ENCODE results near the gene COX5A. TPM values are rescaled to one million over a fixed set of nuclear protein-coding genes. Genes with fewer than 3 reads are reported as not detected.

The COX5A gene
- total and polyA plus RNA-seq, 2 of the 4 experiments (the other 2 are of a cell fraction): 39.8 to 141 TPM

GRCh38 chr15:74896316-74896715 is 41.6 kb downstream of the COX5A start:
- no peak overlapping the region for H2BK5ac ChIP-seq (ENCODE audit: low read depth, low read length, poor library complexity, severe bottlenecking)
- ChIA-PET POLR2A (ENCODE audit: unreplicated experiment) (interaction anchor here (0.6 kb wide), 1 partner anchor 11 kb away, joined by 3 read pairs; the partner anchor contains the start of gene FAM219B), CTCF (no interaction called here)
- H3K14ac ChIP-seq (replicated peaks; ENCODE audit: low read depth, low read length): no peak overlapping the region
- H2BK20ac ChIP-seq (ENCODE audit: low read depth, low read length): no peak overlapping the region
- H3K9ac ChIP-seq (ENCODE audit: low read depth, low read length): no peak overlapping the region
- H3K4me2 ChIP-seq (ENCODE audit: low read depth, low read length): no peak overlapping the region
- no peak overlapping the region for H2AK9ac ChIP-seq (replicated peaks; ENCODE audit: low read depth, low read length, poor library complexity)
- H3K18ac ChIP-seq (ENCODE audit: low read depth, low read length): no peak overlapping the region
- no peak overlapping the region for H3K4me3 ChIP-seq (ENCODE audit: insufficient read depth, low read depth, low read length)
- H3K9me1 ChIP-seq (ENCODE audit: insufficient read depth, low read length): peaks cover 20% of the 10 kb centered on the region
- no peak overlapping the region for H2BK120ac ChIP-seq (ENCODE audit: low read depth, low read length)
- H3K4ac ChIP-seq (ENCODE audit: low read depth, low read length): no peak overlapping the region
- H3K27ac ChIP-seq (ENCODE audit: insufficient read depth, low read length): no peak overlapping the region
- no peak overlapping the region for H2AFZ ChIP-seq (replicated peaks; ENCODE audit: low read length, poor library complexity)
- DNase-seq (no peak), ATAC-seq (ENCODE audit: low read depth) (no peak)
- no peaks in the 10 kb centered on the region for H3K27me3 ChIP-seq (ENCODE audit: control insufficient read depth, insufficient read depth, low read length)
- WGBS, 2 experiments (ENCODE audit: extremely low coverage in 2 of 2, insufficient read length in 1 of 2): 100% methylated on average over 1 of the region's 3 CpGs; no CpG with 5 or more reads in 1 of the 2 experiments
- H3K36me3 ChIP-seq (ENCODE audit: control insufficient read depth, insufficient read depth, low read length): peaks cover 57% of the 10 kb centered on the region
- H2AK5ac ChIP-seq (ENCODE audit: low read depth, low read length): no peak overlapping the region
- no peak overlapping the region for H4K91ac ChIP-seq (ENCODE audit: insufficient read depth, low read depth, low read length)
- dilution Hi-C loops (cut with HindIII; ENCODE audit: low sequenced_read_pairs, unreplicated experiment) (no loop called here), in situ Hi-C loops (cut with MboI; ENCODE audit: low sequenced_read_pairs) (no loop called here), intact Hi-C loops (cut with micrococcal nuclease) (no loop called here)
- H4K5ac ChIP-seq (ENCODE audit: low read depth, low read length): no peak overlapping the region
- BruUV-seq (replicated peaks): no TSS peak
- no peak overlapping the region for H4K8ac ChIP-seq (ENCODE audit: low read depth in 2 of 2, low read length in 2 of 2)
- peaks cover 1% of the 10 kb centered on the region; the same call in 1 of the 2 replicates for H4K20me1 ChIP-seq (ENCODE audit: insufficient read depth, low read length)
- TF ChIP-seq CHD1 (IDR thresholded peaks at IDR 0.05; ENCODE audit: low read depth, low read length) (no peak), RAD21 (IDR thresholded peaks at IDR 0.05; ENCODE audit: low read length) (no peak), CEBPB (IDR thresholded peaks at IDR 0.05; ENCODE audit: low read depth, low read length) (no peak), RFX5 (IDR thresholded peaks at IDR 0.05; ENCODE audit: low read depth, low read length) (no peak), BHLHE40 (IDR thresholded peaks at IDR 0.05; ENCODE audit: low read depth, low read length) (no peak), RCOR1 (IDR thresholded peaks at IDR 0.05; ENCODE audit: insufficient replicate concordance, low read length) (no peak), NFE2L2 (IDR thresholded peaks at IDR 0.05; ENCODE audit: low read depth, low read length) (no peak), MAZ (IDR thresholded peaks at IDR 0.05; ENCODE audit: borderline replicate concordance, low read depth, low read length) (no peak), MXI1 (IDR thresholded peaks at IDR 0.05; ENCODE audit: borderline replicate concordance, low read depth, low read length) (no peak), SMC3 (IDR thresholded peaks at IDR 0.05; ENCODE audit: low read depth, low read length) (no peak), POLR2A (IDR thresholded peaks at IDR 0.05; ENCODE audit: low read depth, low read length) (no peak), MAFK (IDR thresholded peaks at IDR 0.05; ENCODE audit: low read depth, low read length) (no peak), CTCF (conservative IDR thresholded peaks at IDR 0.05; ENCODE audit: low read depth, low read length) (no peak), FOS (IDR thresholded peaks at IDR 0.05; ENCODE audit: low read depth, low read length) (no peak), USF2 (IDR thresholded peaks at IDR 0.05; ENCODE audit: low read depth, low read length) (no peak)
- TF ChIP-seq, protein P1, sequence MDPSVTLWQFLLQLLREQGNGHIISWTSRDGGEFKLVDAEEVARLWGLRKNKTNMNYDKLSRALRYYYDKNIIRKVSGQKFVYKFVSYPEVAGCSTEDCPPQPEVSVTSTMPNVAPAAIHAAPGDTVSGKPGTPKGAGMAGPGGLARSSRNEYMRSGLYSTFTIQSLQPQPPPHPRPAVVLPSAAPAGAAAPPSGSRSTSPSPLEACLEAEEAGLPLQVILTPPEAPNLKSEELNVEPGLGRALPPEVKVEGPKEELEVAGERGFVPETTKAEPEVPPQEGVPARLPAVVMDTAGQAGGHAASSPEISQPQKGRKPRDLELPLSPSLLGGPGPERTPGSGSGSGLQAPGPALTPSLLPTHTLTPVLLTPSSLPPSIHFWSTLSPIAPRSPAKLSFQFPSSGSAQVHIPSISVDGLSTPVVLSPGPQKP (IDR thresholded peaks at IDR 0.05; ENCODE audit: borderline replicate concordance, low read depth, low read length): no peak
- H3K79me1 ChIP-seq (ENCODE audit: low read depth in 1 of 2, low read length in 2 of 2): peaks cover 15 to 38% of the 10 kb centered on the region in 2 experiments; a peak in 2 of 4 replicates
- H2BK15ac ChIP-seq (ENCODE audit: low read depth, low read length): no peak overlapping the region
- H3K23ac ChIP-seq (ENCODE audit: low read depth, low read length): no peak overlapping the region
- no peak overlapping the region for H3K56ac ChIP-seq (ENCODE audit: extremely low read depth, insufficient read depth, low read length)
- H3K9me3 ChIP-seq (ENCODE audit: control insufficient read depth, insufficient read depth, low read length): no peaks in the 10 kb centered on the region
- peaks cover under 1% of the 10 kb centered on the region; the same call in 1 of the 2 replicates for H3K4me1 ChIP-seq (ENCODE audit: control insufficient read depth, insufficient read depth, low read length)
